Hematopoietic multipotent progenitor cell treated with erythropoietin and hydrocortisone succinate and interleukin-3 and kit ligand, for 4 days (in vitro differentiated cells): ENCODE data around the gene TLR9.

Experiments
- DNase-seq: peaks from one replicate; pipeline ENCODE4 v3.0.0-alpha.2; 2015

TLR9 gene

GRCh38 chr3:52230461-52230860 lies 5.0 kb upstream of the TLR9 start:
- DNase-seq: no peak

GRCh38 chr3:52229656-52230055 lies 4.2 kb upstream of the TLR9 start:
- no peak for DNase-seq

GRCh38 chr3:52228751-52229291 lies 3.4 kb upstream of the TLR9 start:
- no peak for DNase-seq

- DNase-seq: no peak
These were observed 2.8 kb upstream of the TLR9 start for GRCh38 chr3:52228266-52228665.

- DNase-seq: no peak
These were observed 2.3 kb upstream of the TLR9 start for GRCh38 chr3:52227766-52228165.

- no peak for DNase-seq
These were observed 1.7 kb upstream of the TLR9 start for GRCh38 chr3:52227117-52227516.

- peak; percentile 30 for DNase-seq
These were observed 878 bp upstream of the TLR9 start for GRCh38 chr3:52226229-52226817.

GRCh38 chr3:52223449-52224408 lies 1.7 kb downstream of the TLR9 start:
- no peak for DNase-seq

GRCh38 chr3:52222319-52223221 lies 2.9 kb downstream of the TLR9 start:
- DNase-seq: no peak

- no peak for DNase-seq
These were observed 3.7 kb downstream of the TLR9 start for GRCh38 chr3:52221563-52222318.

GRCh38 chr3:52221141-52221562 lies 4.3 kb downstream of the TLR9 start:
- DNase-seq: no peak

- DNase-seq: peak; percentile 92
These were observed 4.9 kb downstream of the TLR9 start for GRCh38 chr3:52220380-52221026.

- DNase-seq: no peak
These were observed 6.4 kb downstream of the TLR9 start for GRCh38 chr3:52218937-52219650.

- DNase-seq: peak; percentile 75
These were observed 7.0 kb downstream of the TLR9 start for GRCh38 chr3:52218454-52218853.

GRCh38 chr3:52218026-52218425 lies 7.4 kb downstream of the TLR9 start:
- DNase-seq: no peak

- no peak for DNase-seq
These were observed 8.0 kb downstream of the TLR9 start for GRCh38 chr3:52217409-52217805.

GRCh38 chr3:52216585-52217408 lies 8.6 kb downstream of the TLR9 start:
- peak; percentile 43 for DNase-seq

- no peak for DNase-seq
These were observed 10.1 kb downstream of the TLR9 start for GRCh38 chr3:52215351-52215750.

GRCh38 chr3:52213901-52214300 lies 11.5 kb downstream of the TLR9 start:
- DNase-seq: no peak

GRCh38 chr3:52213005-52213404 lies 12.4 kb downstream of the TLR9 start:
- no peak for DNase-seq
